Measurements from ENCODE around the gene LCMT2.
"Not testable (repeated sequence)": the region's sequence is repeated elsewhere in the genome, so short reads cannot be mapped to it uniquely, and the experiment has no call there.

The LCMT2 gene

GRCh38 chr15:43316016-43316970, 14.1 kb downstream of the LCMT2 start:
- no peak for DNase-seq

DNA sequence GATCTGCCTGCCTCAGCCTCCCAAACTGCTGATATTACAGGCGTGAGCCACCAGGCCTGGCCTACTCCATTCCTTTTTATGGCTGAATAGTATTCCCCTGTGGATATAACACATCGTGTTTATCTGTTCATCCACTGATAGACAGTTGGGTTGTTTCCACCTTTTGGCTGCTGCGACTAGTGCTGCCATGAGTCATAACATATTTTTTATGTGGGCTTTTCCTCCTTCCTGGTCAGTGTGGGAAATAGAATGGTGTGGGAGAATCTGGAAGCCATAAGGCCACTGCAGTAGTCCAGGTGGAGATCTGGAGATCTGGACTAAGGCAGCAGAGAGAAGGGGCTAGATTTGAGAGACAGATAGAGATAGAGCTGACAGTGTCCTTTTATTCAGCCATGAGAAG, 16.2 kb downstream of the LCMT2 start:
- DNase-seq: no peak

GRCh38 chr15:43312378-43312777, 18.0 kb downstream of the LCMT2 start:
- no peak for DNase-seq

DNA sequence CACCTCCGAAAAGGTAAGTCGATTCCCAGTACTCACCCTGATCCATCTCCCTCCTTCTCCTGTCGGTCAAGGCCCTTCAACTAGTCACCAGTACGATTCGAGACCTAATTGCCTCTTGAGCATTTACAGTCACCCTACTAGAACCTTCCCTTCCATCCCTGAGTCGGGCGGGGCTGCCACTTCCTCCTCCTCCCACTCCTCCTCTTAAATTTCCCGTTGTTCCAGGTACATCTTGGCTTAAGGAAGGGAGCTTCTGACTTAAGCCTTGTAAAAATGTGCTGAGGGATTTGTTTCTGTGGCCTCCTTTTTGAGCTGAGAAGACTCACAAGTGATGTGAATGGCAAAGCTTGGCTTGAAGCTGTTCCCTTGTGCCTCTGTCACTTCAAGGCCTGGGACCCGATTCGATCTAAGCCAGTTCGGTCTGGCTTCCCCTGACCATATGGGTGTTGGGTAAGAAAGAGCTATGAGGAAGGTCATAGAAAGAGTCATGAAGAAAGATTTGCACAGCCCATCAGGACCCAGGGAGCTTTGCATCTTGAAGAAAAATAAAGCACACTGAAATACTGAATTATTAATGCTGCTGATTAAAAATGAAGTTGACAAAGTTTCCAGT, 28.1 kb downstream of the LCMT2 start, which contains the start of gene TGM7:
Gene TGM7 (minus strand): TSS at position 51 of the 613 bp plus-strand sequence.
- DNase-seq: no peak

DNA sequence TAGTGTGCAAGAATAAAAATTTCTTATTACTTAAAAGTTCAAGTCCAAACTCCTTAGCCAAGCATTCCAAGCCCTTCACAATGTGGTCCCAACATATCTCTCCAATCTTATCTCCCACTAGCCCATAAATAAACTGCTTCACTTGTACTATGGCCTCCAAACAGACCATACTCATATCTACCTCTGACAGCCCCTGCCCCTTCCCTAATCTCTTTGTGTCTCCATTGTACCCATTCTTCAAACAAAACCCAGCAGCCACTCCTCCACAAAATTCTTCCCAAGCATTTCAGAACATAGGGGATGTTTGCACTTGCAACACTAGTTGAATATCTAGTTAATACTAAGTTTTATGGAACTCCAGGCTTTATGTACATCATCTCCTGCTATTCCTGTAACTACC, 30.5 kb downstream of the LCMT2 start:
- DNase-seq: no peak

DNA sequence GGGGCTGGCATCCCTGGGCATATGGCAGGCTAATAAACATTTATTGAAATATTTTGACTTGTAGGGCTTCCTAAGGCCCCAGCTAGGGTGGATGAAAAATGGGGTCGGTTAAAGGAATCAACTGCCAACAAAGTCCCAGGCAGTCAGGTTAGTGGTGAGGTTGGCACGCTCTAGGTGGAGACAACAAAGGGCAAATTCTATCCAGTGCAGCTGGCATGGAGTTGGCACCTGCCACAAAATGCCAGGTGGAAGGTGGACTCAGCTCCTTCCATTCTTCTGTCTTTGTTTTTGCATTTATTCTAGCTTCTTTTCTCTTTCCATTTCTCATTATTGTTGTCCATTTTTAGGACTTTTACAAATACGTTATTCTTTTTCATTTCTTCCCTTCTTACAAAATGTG, 31.0 kb downstream of the LCMT2 start:
- DNase-seq: no peak

GRCh38 chr15:43294091-43294706, 36.2 kb downstream of the LCMT2 start:
- no peak for DNase-seq

DNA sequence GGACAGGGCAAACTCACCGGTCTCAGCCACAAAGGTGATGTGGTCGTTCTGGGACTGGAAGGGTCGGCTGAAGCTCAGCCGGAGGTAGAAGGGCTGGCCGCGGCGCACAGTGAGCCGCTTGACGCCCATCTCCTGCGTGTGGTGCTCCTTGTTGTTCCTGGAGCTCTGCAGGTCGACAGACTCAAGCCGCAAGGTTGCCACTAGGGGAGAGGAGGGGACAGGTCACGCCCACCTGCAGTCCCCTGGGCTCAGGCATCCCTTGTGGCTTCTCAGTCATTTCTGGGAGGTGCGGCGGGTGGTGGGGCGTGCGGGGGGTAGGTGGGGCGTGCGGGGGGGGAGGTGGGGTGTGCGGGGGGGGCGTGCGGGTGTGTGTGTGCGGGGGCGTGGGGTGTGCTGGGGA, 36.9 kb downstream of the LCMT2 start:
- DNase-seq: no peak

DNA sequence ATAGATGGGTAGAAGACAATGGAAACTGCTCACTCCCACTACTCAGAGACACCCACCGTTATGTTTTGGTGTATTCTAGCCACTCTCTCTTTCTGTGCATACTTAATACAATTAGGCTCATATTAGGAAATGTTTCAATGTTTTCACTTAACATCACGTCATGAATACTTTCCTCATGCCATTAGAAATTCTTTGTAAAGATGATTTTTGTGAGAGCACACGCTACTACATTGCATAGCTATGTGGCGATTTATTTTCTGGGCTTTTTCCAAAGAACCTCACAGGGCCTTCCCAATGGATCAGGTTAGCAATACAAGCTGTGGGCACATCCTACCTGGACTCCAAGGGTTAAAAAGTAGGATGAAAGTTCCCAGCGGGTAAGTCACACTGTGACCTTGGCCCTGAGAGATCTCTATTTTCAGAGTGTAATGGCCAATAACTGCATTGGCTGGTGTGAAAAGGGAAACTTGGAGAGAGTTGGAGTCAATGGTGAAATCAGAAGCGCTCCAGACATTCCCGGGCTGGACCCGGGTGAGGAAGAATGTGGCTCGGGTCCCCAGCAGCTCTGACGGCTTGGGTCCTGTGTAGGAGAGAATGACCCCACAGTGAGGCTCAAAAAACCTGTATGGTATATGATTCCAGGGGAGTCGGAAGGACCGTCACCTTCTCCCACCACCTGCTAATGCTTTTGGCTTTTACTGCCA, 37.8 kb downstream of the LCMT2 start:
- DNase-seq: no peak

GRCh38 chr15:43289656-43290055, 40.7 kb downstream of the LCMT2 start:
- not testable (repeated sequence) for DNase-seq

DNA sequence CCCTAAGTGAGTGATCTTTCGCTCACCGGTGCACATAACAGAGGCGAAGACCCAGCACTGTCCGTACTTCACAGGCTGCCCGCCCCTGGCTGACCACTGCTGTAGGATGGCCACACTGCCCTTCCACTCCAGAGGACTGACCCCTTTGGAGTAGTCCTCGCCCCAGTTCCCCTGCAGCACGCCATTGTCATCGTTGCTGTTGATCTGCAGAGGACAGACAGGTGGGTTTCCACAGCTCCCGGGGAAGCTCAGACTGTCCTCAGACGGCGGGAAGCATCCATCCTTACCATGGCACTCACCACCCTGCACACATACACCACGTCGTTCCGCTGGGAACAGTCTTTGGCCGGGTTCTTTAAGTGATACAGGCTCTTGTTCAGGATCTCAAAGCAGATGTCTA, 43.1 kb downstream of the LCMT2 start:
- DNase-seq: no peak

DNA sequence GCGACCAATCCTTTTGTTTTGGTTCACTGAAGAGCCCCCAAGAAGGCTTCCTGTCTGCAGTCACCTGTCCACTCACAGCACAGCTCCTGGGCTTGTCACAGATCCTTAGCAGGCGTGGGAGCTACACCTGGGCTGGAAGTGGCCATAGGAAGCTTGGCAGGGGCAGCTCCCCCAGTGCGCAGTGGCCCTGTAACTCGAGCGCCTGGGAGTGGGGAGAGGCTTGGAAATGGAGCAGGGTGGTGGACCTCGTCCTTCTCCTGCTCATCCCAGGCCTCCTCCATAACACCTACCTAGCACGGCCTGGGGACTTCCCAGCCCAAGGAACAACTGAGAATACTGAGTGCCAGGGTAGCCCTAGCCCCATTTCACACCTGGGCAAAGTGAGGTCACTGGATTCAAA, 44.3 kb downstream of the LCMT2 start:
- no peak for DNase-seq

DNA sequence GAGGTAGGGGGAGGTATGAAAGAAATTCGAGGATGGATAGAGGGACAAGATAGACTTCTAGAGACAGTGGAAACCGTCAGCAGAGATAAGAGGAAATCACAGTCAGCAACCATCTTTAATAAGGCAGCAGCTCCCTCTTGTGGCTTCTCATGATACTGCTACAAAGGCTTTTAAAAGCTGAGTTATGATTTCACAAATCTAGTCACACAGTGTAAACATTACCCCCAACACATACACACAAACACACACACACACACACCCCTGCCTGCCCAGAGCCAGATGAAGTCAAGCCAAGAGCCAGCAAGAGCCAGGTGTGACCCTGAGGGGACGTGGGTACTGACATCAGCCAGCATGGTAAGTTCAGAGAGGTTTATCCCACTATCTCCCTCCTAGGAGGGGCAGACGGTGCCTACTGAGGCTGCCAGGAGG, 44.8 kb downstream of the LCMT2 start:
- peak; percentile 51 for DNase-seq

- no peak for DNase-seq
These were observed 46.8 kb downstream of the LCMT2 start for GRCh38 chr15:43283526-43283925.

GRCh38 chr15:43281926-43282602, 48.3 kb downstream of the LCMT2 start:
- no peak for DNase-seq

- no peak for DNase-seq
These were observed 49.4 kb downstream of the LCMT2 start for GRCh38 chr15:43280996-43281395.

- DNase-seq: no peak
These were observed 50.9 kb downstream of the LCMT2 start for GRCh38 chr15:43279496-43279895.

GRCh38 chr15:43278869-43279268, 51.5 kb downstream of the LCMT2 start:
- DNase-seq: no peak

DNA sequence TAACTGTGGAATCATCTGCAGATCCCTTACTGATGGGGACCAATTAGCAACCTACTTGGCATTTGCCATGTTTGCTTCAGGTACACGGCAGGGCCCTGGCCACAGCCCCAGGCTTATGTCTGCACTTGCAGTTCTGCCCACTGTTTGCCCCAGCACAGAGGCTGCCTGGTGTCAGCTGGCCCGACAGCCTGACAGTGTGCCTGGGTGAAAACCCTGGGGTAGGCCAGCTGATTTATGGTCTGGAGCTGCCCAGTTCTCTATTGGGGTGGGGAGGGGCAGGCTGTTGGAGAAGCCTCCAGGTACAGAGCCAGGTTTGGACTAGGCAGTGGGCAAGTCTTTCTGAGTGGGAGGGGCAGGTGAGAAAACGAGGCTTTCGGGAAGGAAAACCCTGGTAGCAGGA, 52.5 kb downstream of the LCMT2 start:
- no peak for DNase-seq

DNA sequence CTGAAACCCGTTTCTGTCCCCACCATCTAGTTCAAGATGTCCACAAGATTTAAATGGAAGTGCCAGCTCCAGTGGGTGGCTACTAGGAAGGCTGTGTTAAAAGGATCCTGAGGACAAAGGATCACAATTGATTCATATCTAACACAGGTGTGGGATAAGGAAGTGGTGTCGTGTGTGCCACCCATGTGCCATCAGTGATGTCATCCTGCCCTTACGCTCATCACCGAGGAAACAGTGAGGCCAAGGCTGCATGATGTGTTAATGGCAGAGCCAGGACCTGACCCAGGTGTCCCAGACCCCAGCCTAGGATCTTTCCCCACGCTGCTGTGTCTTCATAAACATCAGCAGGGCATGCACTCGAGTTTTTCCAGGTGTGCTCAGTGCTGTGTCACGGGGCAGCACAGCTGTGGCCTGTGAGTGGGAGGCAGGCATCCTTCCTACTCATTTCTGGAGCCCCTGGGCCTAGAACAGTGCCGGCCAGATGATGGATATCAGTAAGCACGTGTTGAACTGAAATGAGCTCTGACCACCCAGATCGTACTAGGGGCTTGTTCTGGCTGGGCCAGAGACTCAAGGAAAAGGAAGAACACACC, 53.0 kb downstream of the LCMT2 start:
- DNase-seq: no peak

DNA sequence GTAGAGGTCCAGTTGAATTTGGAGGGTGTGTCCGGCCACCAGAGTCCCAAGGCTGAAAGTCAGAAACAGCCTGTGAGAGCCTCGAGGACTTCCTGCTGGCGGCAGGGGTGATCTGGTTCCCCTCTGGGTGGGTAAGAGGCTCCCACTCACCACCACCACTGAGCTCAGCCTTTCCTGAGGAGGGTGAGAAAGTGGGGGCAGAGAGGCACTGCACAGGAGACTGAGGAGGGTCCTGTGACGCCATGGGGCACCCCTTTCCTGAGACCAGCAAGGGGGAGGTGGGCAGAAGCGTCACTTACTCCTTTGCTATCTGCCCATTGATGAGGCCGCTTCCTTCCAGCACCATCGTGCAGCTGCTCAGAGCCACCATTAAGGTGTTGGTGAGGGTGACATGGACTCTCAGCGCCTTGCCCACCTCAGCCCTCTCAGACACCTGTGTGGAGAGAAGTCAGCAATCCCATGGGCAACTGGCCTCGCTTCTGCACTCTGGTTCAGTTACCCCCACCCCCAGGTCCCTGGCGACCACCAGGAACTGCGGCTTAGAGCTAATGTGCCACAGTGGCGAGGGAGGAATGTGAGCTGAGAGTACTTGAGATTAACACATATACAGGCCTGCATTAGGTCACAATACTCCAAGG, 53.7 kb downstream of the LCMT2 start:
- DNase-seq: no peak
